DND-41 (cell line): ENCODE results near the gene PRRG1.

Source experiments
- CTCF ChIP-seq: IDR thresholded peaks from 2 replicates; pipeline ENCODE4 v1.5.1; 2012; ENCODE audit warnings: borderline replicate concordance, low read length, moderate library complexity, mild to moderate bottlenecking; ENCODE audit not compliant: poor library complexity, severe bottlenecking; ENCODE audit errors: extremely low read depth
- EZH2 ChIP-seq: IDR thresholded peaks from 3 replicates; pipeline ENCODE4 v1.6.1; 2012; ENCODE audit warnings: borderline replicate concordance, low read depth, mild to moderate bottlenecking, moderate library complexity, low read length, inconsistent platforms; ENCODE audit not compliant: severe bottlenecking

- TF ChIP-seq CTCF (no peak), EZH2 (no peak)
Observed at GRCh38 chrX:37470711-37471110, 121.5 kb downstream of the PRRG1 start.
